ENCODE data around the gene ACAD10. TPM values are rescaled to one million over a fixed set of nuclear protein-coding genes. Genes with fewer than 3 reads are reported as not detected.
A peak's percentile ranks its signal among the peaks of the same experiment; 100 is the strongest.
"Not testable (repeated sequence)": the region's sequence is repeated elsewhere in the genome, so short reads cannot be mapped to it uniquely, and the experiment has no call there.

Gene ACAD10
- total RNA-seq, 4 donors from 2014 or later, result 58.5 to 102 (median 80.6) TPM

- H3K27ac ChIP-seq, result no peak overlapping the region
- peaks cover 0 to 98% (median 0%) of the 10 kb centered on the region in 3 donors for H3K36me3 ChIP-seq
- DNase-seq, result no peak
- no peak overlapping the region for H3K4me3 ChIP-seq
- H3K4me1 ChIP-seq, result no peaks in the 10 kb centered on the region
- H3K27me3 ChIP-seq, result no peaks in the 10 kb centered on the region
- no peaks in the 10 kb centered on the region for H3K9me3 ChIP-seq
- TF ChIP-seq POLR2A (IDR thresholded peaks at IDR 0.05) (no peak), CTCF (IDR thresholded peaks at IDR 0.05) (no peak)
Measured at GRCh38 chr12:111677186-111677585, 8.7 kb upstream of the ACAD10 start.

GRCh38 chr12:111684485-111685198 lies 1.2 kb upstream of the ACAD10 start:
- Histone ChIP-seq H3K27ac (peak overlapping the region; percentile 83 to 86 (median 86)), H3K4me1 (peaks cover 3 to 26% (median 17%) of the 10 kb centered on the region in 4 donors), H3K4me3 (peak overlapping the region; percentile 70 to 100 (median 86)), H3K36me3 (peaks cover 0 to 34% (median 0%) of the 10 kb centered on the region in 3 donors)
- not testable (repeated sequence) for H3K9me3 ChIP-seq, H3K27me3 ChIP-seq, DNase-seq

GRCh38 chr12:111685322-111685810 lies 487 bp upstream of the ACAD10 start:
- TF ChIP-seq POLR2A (IDR thresholded peaks at IDR 0.05), result no peak
- no peak for TF ChIP-seq CTCF (IDR thresholded peaks at IDR 0.05)
- Histone ChIP-seq H3K9me3 (no peaks in the 10 kb centered on the region), H3K4me3 (peak overlapping the region; percentile 70 to 100 (median 86)), H3K36me3 (peaks cover 0 to 26% (median 0%) of the 10 kb centered on the region in 3 donors), H3K4me1 (peaks cover 3 to 26% (median 17%) of the 10 kb centered on the region in 4 donors), H3K27me3 (no peaks in the 10 kb centered on the region), H3K27ac (peak overlapping the region; percentile 83 to 86 (median 86))
- peak in 1 of 3 donors; percentile 56 for DNase-seq

GRCh38 chr12:111686574-111687105 lies 787 bp downstream of the ACAD10 start:
- H3K9me3 ChIP-seq, result no peaks in the 10 kb centered on the region
- TF ChIP-seq POLR2A (IDR thresholded peaks at IDR 0.05), result no peak
- DNase-seq, result no peak
- H3K36me3 ChIP-seq, result peaks cover 0 to 14% (median 0%) of the 10 kb centered on the region in 3 donors
- peak overlapping the region; percentile 70 to 100 (median 86) for H3K4me3 ChIP-seq
- H3K27me3 ChIP-seq, result no peaks in the 10 kb centered on the region
- peaks cover 3 to 26% (median 17%) of the 10 kb centered on the region in 4 donors for H3K4me1 ChIP-seq
- peak overlapping the region; percentile 83 to 86 (median 86) for H3K27ac ChIP-seq

GRCh38 chr12:111687255-111687654 lies 1.4 kb downstream of the ACAD10 start:
- TF ChIP-seq CTCF (IDR thresholded peaks at IDR 0.05), result peak in 2 of 6 experiments; percentile 5 to 18
- no peak for TF ChIP-seq POLR2A (IDR thresholded peaks at IDR 0.05)
- H3K4me3 ChIP-seq, result peak overlapping the region in 1 of 4 donors; percentile 81
- H3K9me3 ChIP-seq, result no peaks in the 10 kb centered on the region
- H3K27me3 ChIP-seq, result no peaks in the 10 kb centered on the region
- peak overlapping the region in 1 of 4 donors; percentile 86 for H3K27ac ChIP-seq
- H3K36me3 ChIP-seq, result peaks cover 0 to 8% (median 0%) of the 10 kb centered on the region in 3 donors
- no peak for DNase-seq
- H3K4me1 ChIP-seq, result peaks cover 3 to 26% (median 17%) of the 10 kb centered on the region in 4 donors

GRCh38 chr12:111687952-111688351 lies 2.1 kb downstream of the ACAD10 start:
- Histone ChIP-seq H3K27ac (no peak overlapping the region), H3K4me3 (no peak overlapping the region), H3K9me3 (no peaks in the 10 kb centered on the region), H3K4me1 (peaks cover 3 to 26% (median 17%) of the 10 kb centered on the region in 4 donors), H3K36me3 (peaks cover 0 to 6% (median 0%) of the 10 kb centered on the region in 3 donors), H3K27me3 (no peaks in the 10 kb centered on the region)
- no peak for DNase-seq
- no peak for TF ChIP-seq POLR2A (IDR thresholded peaks at IDR 0.05)
- TF ChIP-seq CTCF (IDR thresholded peaks at IDR 0.05), result no peak

Measured in Peyer's patch (tissue), 4 donors.